WTC11 (cell line): ENCODE measurements around the gene SIGLEC1. TPM values are rescaled to one million over a fixed set of nuclear protein-coding genes. Genes with fewer than 3 reads are reported as not detected.

Experiments used
- ATAC-seq: fragments of 200-7000 bp; cut with Tn5 transposase; 2 replicates; pipeline ENCODE4 v1.10.0; 2021; ENCODE audit warnings: mild to moderate bottlenecking, moderate library complexity
- CTCF ChIA-PET: fragments of 300-600 bp; sonication (Branson Sonifier 250); formaldehyde crosslinking; loops from one replicate; lab custom pipeline; 2021; ENCODE audit warnings: antibody characterized with exemption; lab: Charles Lee
- POLR2A ChIA-PET: fragments of 350-600 bp; sonication (Branson Sonifier 250); formaldehyde crosslinking; loops from one replicate; lab custom pipeline; 2021; ENCODE audit warnings: antibody characterized with exemption; lab: Charles Lee
- DNase-seq: peaks from one replicate; pipeline ENCODE4 v3.0.0; 2021; ENCODE audit warnings: low spot score
- H3K27ac Mint-ChIP-seq: 2 replicates; pipeline ENCODE4 v1.8.0; 2021; ENCODE audit warnings: mixed read lengths
- H3K27me3 Mint-ChIP-seq: 2 replicates; pipeline ENCODE4 v1.8.0; 2021; ENCODE audit warnings: low read depth, mild to moderate bottlenecking, moderate library complexity, mixed read lengths
- H3K36me3 Mint-ChIP-seq: 2 replicates; pipeline ENCODE4 v1.8.0; 2021; ENCODE audit warnings: mixed read lengths
- H3K4me1 Mint-ChIP-seq: 2 replicates; pipeline ENCODE4 v1.8.0; 2022; ENCODE audit warnings: mixed read lengths
- H3K4me3 Mint-ChIP-seq: 2 replicates; pipeline ENCODE4 v1.8.0; 2021; ENCODE audit warnings: mild to moderate bottlenecking, moderate library complexity, mixed read lengths
- H3K9me3 Mint-ChIP-seq: 2 replicates; pipeline ENCODE4 v1.8.0; 2021; ENCODE audit warnings: mixed read lengths
- AFF4 ChIP-seq: sonication (generic); formaldehyde crosslinking; IDR thresholded peaks from 2 replicates; pipeline ENCODE4 v1.8.1; 2023; ENCODE audit warnings: mild to moderate bottlenecking, missing genetic modification reagents, borderline replicate concordance
- ATF6 ChIP-seq: sonication (generic); formaldehyde crosslinking; IDR thresholded peaks from 2 replicates; pipeline ENCODE4 v1.8.1; 2023; ENCODE audit warnings: mild to moderate bottlenecking, missing genetic modification reagents
- CDX4 ChIP-seq: fragments of 250-450 bp; sonication (Bioruptor Pico); IDR thresholded peaks from 2 replicates; pipeline ENCODE4 v1.9.0; 2021; ENCODE audit warnings: moderate library complexity, mild to moderate bottlenecking, inconsistent platforms, borderline replicate concordance
- E2F4 ChIP-seq: sonication (generic); formaldehyde crosslinking; IDR thresholded peaks from 2 replicates; pipeline ENCODE4 v1.8.1; 2022; ENCODE audit warnings: low read depth, mild to moderate bottlenecking, moderate library complexity, missing genetic modification reagents, borderline replicate concordance
- ESRRA ChIP-seq: sonication (generic); formaldehyde crosslinking; IDR thresholded peaks from 2 replicates; pipeline ENCODE4 v1.8.1; 2022; ENCODE audit warnings: mild to moderate bottlenecking, missing genetic modification reagents, borderline replicate concordance
- IRF1 ChIP-seq: sonication (generic); formaldehyde crosslinking; IDR thresholded peaks from 2 replicates; pipeline ENCODE4 v1.8.0; 2023; ENCODE audit warnings: missing genetic modification reagents
- JUN ChIP-seq: sonication (generic); formaldehyde crosslinking; IDR thresholded peaks from 2 replicates; pipeline ENCODE4 v1.8.0; 2023; ENCODE audit warnings: mild to moderate bottlenecking, missing genetic modification reagents
- PRDM15 ChIP-seq: sonication (generic); formaldehyde crosslinking; IDR thresholded peaks from 2 replicates; pipeline ENCODE4 v1.8.0; 2022; ENCODE audit warnings: missing genetic modification reagents
- PREB ChIP-seq: sonication (generic); formaldehyde crosslinking; IDR thresholded peaks from 2 replicates; pipeline ENCODE4 v1.8.1; 2022; ENCODE audit warnings: mild to moderate bottlenecking, missing genetic modification reagents, moderate library complexity, borderline replicate concordance
- SP1 ChIP-seq: sonication (generic); formaldehyde crosslinking; conservative IDR thresholded peaks from 2 replicates; pipeline ENCODE4 v1.8.1; 2022; ENCODE audit warnings: missing genetic modification reagents
- TEAD4 ChIP-seq: sonication (generic); formaldehyde crosslinking; IDR thresholded peaks from 2 replicates; pipeline ENCODE4 v1.8.0; 2022; ENCODE audit warnings: mild to moderate bottlenecking, missing genetic modification reagents
- USF1 ChIP-seq: sonication (generic); formaldehyde crosslinking; IDR thresholded peaks from 2 replicates; pipeline ENCODE4 v1.8.0; 2022; ENCODE audit warnings: mild to moderate bottlenecking, missing genetic modification reagents
- USF2 ChIP-seq: sonication (generic); formaldehyde crosslinking; IDR thresholded peaks from 2 replicates; pipeline ENCODE4 v1.8.1; 2023; ENCODE audit warnings: mild to moderate bottlenecking, missing genetic modification reagents, moderate library complexity
- ZBTB21 ChIP-seq: sonication (generic); formaldehyde crosslinking; IDR thresholded peaks from 2 replicates; pipeline ENCODE4 v1.8.1; 2023; ENCODE audit warnings: mild to moderate bottlenecking, missing genetic modification reagents, borderline replicate concordance
- ZBTB43 ChIP-seq: sonication (generic); formaldehyde crosslinking; IDR thresholded peaks from 2 replicates; pipeline ENCODE4 v1.8.1; 2023; ENCODE audit warnings: mild to moderate bottlenecking, missing genetic modification reagents
- ZNF138 ChIP-seq: sonication (generic); formaldehyde crosslinking; conservative IDR thresholded peaks from 2 replicates; pipeline ENCODE4 v1.8.1; 2022; ENCODE audit warnings: mild to moderate bottlenecking, moderate library complexity, missing genetic modification reagents
- ZNF416 ChIP-seq: fragments of 250-450 bp; sonication (Bioruptor Pico); IDR thresholded peaks from 2 replicates; pipeline ENCODE4 v1.9.0; 2021; ENCODE audit warnings: mild to moderate bottlenecking, inconsistent platforms
- ZNF512 ChIP-seq: sonication (generic); formaldehyde crosslinking; IDR thresholded peaks from 2 replicates; pipeline ENCODE4 v1.8.1; 2022; ENCODE audit warnings: missing genetic modification reagents, borderline replicate concordance
- total RNA-seq: library from RNA; stranded (reverse); gene quantifications from 3 replicates; pipeline ENCODE4 v1.2.3, GENCODE V29; 2021

SIGLEC1 gene
- total RNA-seq, 1 experiment from 2014 or later, result 0.04 TPM

- no peaks in the 10 kb centered on the region for H3K36me3 Mint-ChIP-seq
- H3K4me1 Mint-ChIP-seq, result peaks cover 25% of the 10 kb centered on the region
- no peaks in the 10 kb centered on the region for H3K9me3 Mint-ChIP-seq
- no peak overlapping the region for H3K27ac Mint-ChIP-seq
- ATAC-seq (peak; percentile 27; the same call in 1 of the 2 replicates), DNase-seq (no peak)
- no peak for TF ChIP-seq TEAD4
- TF ChIP-seq ATF6 (CRISPR knock-in tag), result no peak
- TF ChIP-seq IRF1 (CRISPR knock-in tag), result no peak
- TF ChIP-seq SP1, result no peak
- TF ChIP-seq AFF4 (CRISPR knock-in tag), result no peak
- TF ChIP-seq PREB (CRISPR knock-in tag), result no peak
- no peak for TF ChIP-seq USF2 (CRISPR knock-in tag)
- TF ChIP-seq JUN (CRISPR knock-in tag), result no peak
- no peak for TF ChIP-seq ZNF416 (CRISPR knock-in tag)
- no peak for TF ChIP-seq ZNF512 (CRISPR knock-in tag)
- no peak for TF ChIP-seq ZBTB21 (CRISPR knock-in tag)
- TF ChIP-seq ESRRA (CRISPR knock-in tag), result no peak
- no peak for TF ChIP-seq ZBTB43 (CRISPR knock-in tag)
- TF ChIP-seq PRDM15, result no peak
- TF ChIP-seq ZNF138 (CRISPR knock-in tag), result no peak
- no peak for TF ChIP-seq E2F4
- TF ChIP-seq USF1 (CRISPR knock-in tag), result no peak
- no peak for TF ChIP-seq CDX4 (CRISPR knock-in tag)
- H3K27me3 Mint-ChIP-seq, result peaks cover 49% of the 10 kb centered on the region
- POLR2A ChIA-PET, result interaction anchor here (0.6 to 1.0 kb wide), 2 partner anchors 17 to 193 kb away, joined by 4 read pairs; no protein-coding TSS in a partner anchor
- CTCF ChIA-PET, result interaction anchor here (0.7 to 5.5 kb wide), 16 partner anchors 10 to 123 kb away, joined by 3 to 43 read pairs (median 4); no protein-coding TSS in a partner anchor
- peak overlapping the region; percentile 40 for H3K4me3 Mint-ChIP-seq
Observed at GRCh38 chr20:3731944-3732326, 19.5 kb upstream of the SIGLEC1 start.
